GM13977 (cell line): ENCODE data around the gene QKI.
"Not testable (repeated sequence)": the region's sequence is repeated elsewhere in the genome, so short reads cannot be mapped to it uniquely, and the experiment has no call there.

Experiments used
- DNase-seq: peaks from one replicate; pipeline ENCODE4 v3.0.0; 2012; ENCODE audit warnings: low spot score
- in situ Hi-C: fragments of 300-500 bp; cut with MboI; formaldehyde crosslinking; loops from one replicate; pipeline ENCODE4 v1.12.0; 2022; ENCODE audit warnings: low sequenced_read_pairs, low pct_unique_long_range_greater_than_20kb, mixed read lengths, inconsistent platforms; ENCODE audit not compliant: unreplicated experiment
- TF ChIP-seq, protein P1 (sequence below): IDR thresholded peaks from 2 replicates; pipeline ENCODE4 v1.5.1; 2012; ENCODE audit warnings: mild to moderate bottlenecking, control low read depth; ENCODE audit not compliant: insufficient read depth; ENCODE audit errors: extremely low read depth, missing control alignments

Gene QKI

GRCh38 chr6:163423696-163424095 is 9.2 kb downstream of the QKI start:
- DNase-seq: no peak
- in situ Hi-C loops: loop anchor here (10.0 kb wide), 1 partner anchor 531 kb away; no protein-coding TSS in a partner anchor
- TF ChIP-seq, protein P1, sequence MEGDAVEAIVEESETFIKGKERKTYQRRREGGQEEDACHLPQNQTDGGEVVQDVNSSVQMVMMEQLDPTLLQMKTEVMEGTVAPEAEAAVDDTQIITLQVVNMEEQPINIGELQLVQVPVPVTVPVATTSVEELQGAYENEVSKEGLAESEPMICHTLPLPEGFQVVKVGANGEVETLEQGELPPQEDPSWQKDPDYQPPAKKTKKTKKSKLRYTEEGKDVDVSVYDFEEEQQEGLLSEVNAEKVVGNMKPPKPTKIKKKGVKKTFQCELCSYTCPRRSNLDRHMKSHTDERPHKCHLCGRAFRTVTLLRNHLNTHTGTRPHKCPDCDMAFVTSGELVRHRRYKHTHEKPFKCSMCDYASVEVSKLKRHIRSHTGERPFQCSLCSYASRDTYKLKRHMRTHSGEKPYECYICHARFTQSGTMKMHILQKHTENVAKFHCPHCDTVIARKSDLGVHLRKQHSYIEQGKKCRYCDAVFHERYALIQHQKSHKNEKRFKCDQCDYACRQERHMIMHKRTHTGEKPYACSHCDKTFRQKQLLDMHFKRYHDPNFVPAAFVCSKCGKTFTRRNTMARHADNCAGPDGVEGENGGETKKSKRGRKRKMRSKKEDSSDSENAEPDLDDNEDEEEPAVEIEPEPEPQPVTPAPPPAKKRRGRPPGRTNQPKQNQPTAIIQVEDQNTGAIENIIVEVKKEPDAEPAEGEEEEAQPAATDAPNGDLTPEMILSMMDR: no peak

DNA sequence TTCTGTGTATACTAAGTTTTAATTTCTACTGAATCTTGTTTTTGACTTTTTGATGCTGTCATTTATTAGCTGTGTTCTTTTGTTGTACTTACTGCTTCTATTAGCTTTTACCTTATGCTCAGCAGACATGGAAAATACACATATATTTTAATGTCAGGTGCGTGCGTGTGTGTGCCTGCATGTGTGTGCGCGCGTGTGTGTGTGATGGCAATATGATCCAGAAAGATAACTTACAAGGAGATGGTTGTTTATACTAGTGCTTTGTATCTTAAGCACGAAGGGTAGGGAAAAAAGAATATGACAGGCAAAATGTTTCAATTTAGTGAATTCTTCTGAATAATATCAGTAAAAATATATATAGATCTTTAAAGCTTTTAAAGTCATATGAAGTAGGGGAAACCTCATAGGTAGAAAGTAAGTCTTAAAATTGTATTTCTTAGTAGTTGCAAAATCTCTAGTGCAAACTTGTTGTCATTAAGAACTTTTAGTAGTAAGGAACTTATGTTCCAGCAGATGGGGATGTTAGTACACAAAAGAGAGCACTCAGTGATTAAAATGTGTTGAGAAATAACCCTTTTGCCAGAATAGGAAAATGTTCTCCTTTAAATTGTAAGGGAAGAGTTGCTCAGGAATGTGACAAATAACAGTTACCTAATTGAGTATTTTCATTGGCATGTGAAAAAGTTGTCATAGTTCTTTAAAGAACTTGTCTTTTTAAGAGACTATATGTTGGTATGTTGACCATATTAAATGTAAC is 13.2 kb downstream of the QKI start:
- in situ Hi-C loops: loop anchor here (10.0 kb wide), 1 partner anchor 527 kb away; no protein-coding TSS in a partner anchor
- no peak for DNase-seq
- TF ChIP-seq, protein P1: peak; percentile 35

GRCh38 chr6:163428373-163428772 is 13.9 kb downstream of the QKI start:
- TF ChIP-seq, protein P1: no peak
- DNase-seq: no peak
- in situ Hi-C loops: loop anchor here (10.0 kb wide), 1 partner anchor 526 kb away; no protein-coding TSS in a partner anchor

- DNase-seq: no peak
- in situ Hi-C loops: loop anchor here (10.0 kb wide), 1 partner anchor 525 kb away; no protein-coding TSS in a partner anchor
- TF ChIP-seq, protein P1: no peak
These were observed 15.4 kb downstream of the QKI start for GRCh38 chr6:163429858-163430448.

- TF ChIP-seq, protein P1: no peak
- no peak for DNase-seq
- in situ Hi-C loops: no loop called here
These were observed 17.8 kb downstream of the QKI start for GRCh38 chr6:163432300-163432699.

DNA sequence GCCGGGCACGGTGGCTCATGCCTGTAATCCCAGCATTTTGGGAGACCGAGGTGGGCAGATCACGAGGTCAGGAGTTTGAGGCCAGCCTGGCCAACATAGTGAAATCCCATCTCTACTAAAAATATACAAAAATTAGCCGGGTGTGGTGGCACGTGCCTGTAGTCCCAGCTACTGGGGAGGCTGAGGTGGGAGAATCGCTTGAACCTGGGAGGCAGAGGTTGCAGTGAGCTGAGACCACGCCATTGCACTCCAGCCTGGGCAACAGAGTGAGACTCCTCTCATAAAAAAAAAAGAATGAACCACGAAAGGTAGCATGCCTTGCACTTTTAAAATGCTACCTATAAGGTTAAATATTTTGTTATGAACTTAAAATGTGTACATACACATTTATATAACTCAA is 19.0 kb downstream of the QKI start:
- DNase-seq, in situ Hi-C loops: not testable (repeated sequence)

- TF ChIP-seq, protein P1: no peak
- in situ Hi-C loops: no loop called here
- DNase-seq: no peak
These were observed 20.5 kb downstream of the QKI start for GRCh38 chr6:163435023-163435422.
